ENCODE measurements around the gene SLC25A5.

DNA sequence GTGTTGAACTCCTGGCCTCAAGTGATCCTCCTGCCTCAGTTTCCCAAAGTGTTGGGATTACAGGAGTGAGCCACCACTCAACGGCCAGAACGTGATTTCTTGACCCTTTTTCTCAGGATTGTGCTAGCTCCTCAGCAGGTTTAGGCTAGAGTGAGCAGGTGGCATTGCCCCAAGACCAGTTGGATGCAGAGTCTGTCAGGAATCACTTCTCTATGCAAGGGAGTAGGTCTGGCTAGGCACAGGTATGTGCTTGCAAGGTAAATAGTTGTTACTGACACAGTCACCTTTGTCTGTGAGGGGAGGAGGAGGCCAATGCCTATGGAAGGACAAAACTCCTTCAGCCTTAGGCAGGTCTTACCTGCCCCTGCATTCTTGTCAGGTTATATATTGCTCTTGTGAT, 24.2 kb downstream of the SLC25A5 start:
- TF ChIP-seq, protein P1, sequence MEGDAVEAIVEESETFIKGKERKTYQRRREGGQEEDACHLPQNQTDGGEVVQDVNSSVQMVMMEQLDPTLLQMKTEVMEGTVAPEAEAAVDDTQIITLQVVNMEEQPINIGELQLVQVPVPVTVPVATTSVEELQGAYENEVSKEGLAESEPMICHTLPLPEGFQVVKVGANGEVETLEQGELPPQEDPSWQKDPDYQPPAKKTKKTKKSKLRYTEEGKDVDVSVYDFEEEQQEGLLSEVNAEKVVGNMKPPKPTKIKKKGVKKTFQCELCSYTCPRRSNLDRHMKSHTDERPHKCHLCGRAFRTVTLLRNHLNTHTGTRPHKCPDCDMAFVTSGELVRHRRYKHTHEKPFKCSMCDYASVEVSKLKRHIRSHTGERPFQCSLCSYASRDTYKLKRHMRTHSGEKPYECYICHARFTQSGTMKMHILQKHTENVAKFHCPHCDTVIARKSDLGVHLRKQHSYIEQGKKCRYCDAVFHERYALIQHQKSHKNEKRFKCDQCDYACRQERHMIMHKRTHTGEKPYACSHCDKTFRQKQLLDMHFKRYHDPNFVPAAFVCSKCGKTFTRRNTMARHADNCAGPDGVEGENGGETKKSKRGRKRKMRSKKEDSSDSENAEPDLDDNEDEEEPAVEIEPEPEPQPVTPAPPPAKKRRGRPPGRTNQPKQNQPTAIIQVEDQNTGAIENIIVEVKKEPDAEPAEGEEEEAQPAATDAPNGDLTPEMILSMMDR (IDR thresholded peaks at IDR 0.05) = no peak
- no peak for TF ChIP-seq POLR2AphosphoS5 (IDR thresholded peaks at IDR 0.05)
- no peak for TF ChIP-seq EP300 (IDR thresholded peaks at IDR 0.05)
- no peak for TF ChIP-seq POLR2A (IDR thresholded peaks at IDR 0.05)
